HPDE6-E6E7 (cell line): ENCODE results near the gene VWA5A.
A peak's percentile ranks its signal among the peaks of the same experiment; 100 is the strongest.
"Not testable (repeated sequence)": the region's sequence is repeated elsewhere in the genome, so short reads cannot be mapped to it uniquely, and the experiment has no call there.

Source experiments
- DNase-seq: peaks from one replicate; pipeline ENCODE4 v3.0.0; 2011; ENCODE audit warnings: missing footprints; ENCODE audit errors: extremely low spot score

The VWA5A gene

GRCh38 chr11:124094731-124095130 is 20.5 kb upstream of the VWA5A start:
- no peak for DNase-seq

DNA sequence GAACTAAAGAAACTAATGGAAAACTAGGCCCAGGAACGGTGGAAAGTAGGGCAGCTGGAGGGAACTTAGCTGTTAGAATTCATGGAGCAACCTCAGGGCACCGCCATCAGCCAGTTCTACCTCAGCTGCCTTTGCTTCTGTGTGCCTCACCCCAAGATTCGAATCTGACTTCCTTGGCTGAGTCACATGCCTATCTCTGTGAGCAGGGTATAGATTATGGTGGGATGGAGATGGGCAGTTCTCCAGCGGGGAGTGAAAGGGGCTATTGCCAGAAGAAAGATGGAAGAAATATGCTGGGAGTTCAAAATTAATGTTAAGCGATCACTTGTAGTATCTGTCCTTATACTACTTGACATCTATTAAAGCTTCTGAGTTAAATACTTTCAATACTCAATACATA is 18.9 kb upstream of the VWA5A start:
- no peak for DNase-seq

- DNase-seq = no peak
Measured at GRCh38 chr11:124098141-124098540, 17.1 kb upstream of the VWA5A start.

GRCh38 chr11:124101737-124102136 is 13.5 kb upstream of the VWA5A start:
- DNase-seq = no peak

- peak; percentile 22 for DNase-seq
Measured at GRCh38 chr11:124108156-124108555, 7.1 kb upstream of the VWA5A start.

GRCh38 chr11:124109377-124109776 is 5.9 kb upstream of the VWA5A start:
- no peak for DNase-seq

GRCh38 chr11:124110201-124110600 is 5.0 kb upstream of the VWA5A start:
- DNase-seq = no peak

DNA sequence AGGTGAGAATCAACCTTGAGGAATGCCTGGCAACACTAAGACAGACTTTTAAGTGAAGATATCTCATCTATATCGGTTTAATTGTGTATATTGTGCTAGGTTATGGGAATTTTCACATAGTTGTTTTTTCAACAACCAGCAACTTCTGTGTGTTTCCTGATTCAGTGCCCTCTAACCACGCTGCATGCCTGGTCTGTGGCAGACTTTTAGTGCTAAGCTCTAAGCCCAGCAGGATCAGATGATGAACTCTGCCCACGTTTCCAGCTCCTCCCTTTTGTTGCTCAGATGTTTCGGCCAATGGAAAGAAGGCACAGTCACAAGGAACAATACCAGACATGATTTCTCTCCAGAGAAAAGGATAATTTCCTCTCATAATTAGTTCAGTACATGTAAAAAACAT is 1.4 kb upstream of the VWA5A start:
- DNase-seq = no peak

- no peak for DNase-seq
Measured at GRCh38 chr11:124115782-124116616, 749 bp downstream of the VWA5A start.

GRCh38 chr11:124119103-124119502 is 3.9 kb downstream of the VWA5A start:
- DNase-seq = no peak

DNA sequence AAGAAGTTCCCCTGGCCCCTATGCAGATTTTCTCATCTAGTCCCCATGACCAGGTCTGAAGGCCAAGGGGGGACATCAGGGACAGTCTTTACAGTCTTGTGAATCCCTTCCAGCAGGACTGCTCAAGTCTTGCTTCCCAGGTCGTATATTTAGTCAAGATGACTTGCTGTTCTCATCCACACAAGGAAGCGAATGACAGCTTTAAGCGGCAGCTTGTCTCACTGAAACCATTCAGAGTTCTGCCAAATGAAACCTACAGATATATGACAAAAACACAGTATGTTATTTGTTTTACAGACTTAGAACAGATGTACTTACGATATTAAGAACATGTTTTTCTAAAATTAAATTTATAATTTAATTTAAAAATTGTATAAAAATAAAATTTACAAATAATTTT is 5.6 kb downstream of the VWA5A start:
- DNase-seq = no peak

- no peak for DNase-seq
Measured at GRCh38 chr11:124122123-124122522, 6.9 kb downstream of the VWA5A start.

- DNase-seq = no peak
Measured at GRCh38 chr11:124123622-124124021, 8.4 kb downstream of the VWA5A start.

GRCh38 chr11:124127134-124127533 is 11.9 kb downstream of the VWA5A start:
- not testable (repeated sequence) for DNase-seq

GRCh38 chr11:124143034-124143433 is 27.8 kb downstream of the VWA5A start:
- no peak for DNase-seq

GRCh38 chr11:124147951-124148350 is 32.7 kb downstream of the VWA5A start:
- no peak for DNase-seq

- DNase-seq = no peak
Measured at GRCh38 chr11:124150684-124151083, 35.4 kb downstream of the VWA5A start.

DNA sequence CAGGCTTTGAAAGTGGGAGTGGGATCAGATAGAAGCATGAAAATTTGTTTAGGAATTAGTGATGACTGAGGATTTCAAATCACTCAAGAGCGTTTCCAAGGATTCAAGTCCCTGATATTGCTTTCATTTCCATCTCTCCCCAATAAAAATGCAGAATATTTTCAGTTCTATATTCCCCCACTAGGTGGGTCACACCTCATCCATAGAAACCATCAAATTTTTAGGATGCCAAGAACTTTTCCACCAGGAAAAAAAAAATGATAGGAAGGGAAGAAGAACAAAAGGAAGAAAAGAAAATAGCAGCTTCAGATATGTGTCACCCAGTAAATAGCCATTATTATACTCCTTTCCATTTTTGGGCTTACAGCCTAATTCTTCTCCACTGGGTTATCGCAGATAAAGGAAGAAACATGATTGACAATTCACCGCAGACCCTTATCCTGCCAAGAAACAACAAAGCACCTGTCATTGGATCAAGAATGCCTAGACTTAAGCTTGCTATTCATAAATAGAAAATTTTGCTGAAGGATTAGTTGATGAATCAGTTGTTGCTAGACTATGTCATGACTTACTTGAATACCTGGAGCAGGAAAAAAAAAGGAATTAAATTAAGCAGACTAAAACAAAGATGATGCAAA is 37.6 kb downstream of the VWA5A start:
- no peak for DNase-seq

DNA sequence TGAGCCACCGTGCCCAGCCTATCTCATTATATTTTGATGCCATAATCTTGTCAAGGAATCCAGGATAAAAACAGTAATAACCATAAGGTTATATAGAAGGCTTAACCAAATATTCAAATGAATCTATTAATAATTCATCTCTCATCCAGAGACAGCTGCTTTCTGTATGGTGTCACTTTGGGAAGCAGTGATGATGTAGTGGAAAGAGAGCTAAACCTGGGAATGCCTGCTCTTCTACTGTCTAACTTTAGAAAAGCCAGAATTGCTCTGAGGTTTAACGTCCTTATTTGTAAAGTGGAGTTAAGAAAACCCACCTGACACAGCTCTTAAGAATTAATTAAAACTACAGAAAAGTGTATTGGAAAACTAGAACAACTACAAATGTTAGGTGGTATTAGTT is 38.6 kb downstream of the VWA5A start:
- DNase-seq = no peak

- no peak for DNase-seq
Measured at GRCh38 chr11:124159481-124159880, 44.2 kb downstream of the VWA5A start.

GRCh38 chr11:124160986-124161385 is 45.7 kb downstream of the VWA5A start:
- no peak for DNase-seq

GRCh38 chr11:124167826-124168231 is 52.6 kb downstream of the VWA5A start:
- DNase-seq = no peak

DNA sequence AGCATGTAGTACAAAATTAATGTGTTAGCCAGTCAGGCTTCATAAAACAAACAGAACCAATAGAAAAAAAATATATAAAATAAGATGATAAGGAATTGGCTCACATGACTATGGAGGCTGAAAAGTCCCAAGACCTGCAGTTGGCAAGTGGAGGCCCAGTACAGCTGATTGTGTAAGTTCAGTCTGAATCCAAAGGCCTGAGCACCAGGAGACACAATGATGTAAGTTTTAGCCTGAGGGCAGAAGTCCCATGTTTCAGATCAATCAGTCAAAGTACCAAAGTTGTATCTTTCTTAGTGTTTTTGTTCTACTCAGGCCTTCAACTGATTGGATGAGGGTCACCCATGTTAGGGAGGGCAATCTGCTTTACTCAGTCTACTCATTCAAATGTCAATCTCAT is 53.5 kb downstream of the VWA5A start:
- DNase-seq = no peak
